Fibroblast of gingiva (primary cell): Measurements from ENCODE around the gene C9.
"Not testable (repeated sequence)": the region's sequence is repeated elsewhere in the genome, so short reads cannot be mapped to it uniquely, and the experiment has no call there.

Experiments
- DNase-seq: peaks from one replicate; pipeline ENCODE4 v3.0.0-alpha.2; 2011; ENCODE audit warnings: low read depth

The C9 gene

GRCh38 chr5:39371367-39371635, 7.0 kb upstream of the C9 start:
- DNase-seq: no peak

GRCh38 chr5:39370555-39371366, 6.5 kb upstream of the C9 start:
- no peak for DNase-seq

- no peak for DNase-seq
Observed at GRCh38 chr5:39369123-39369815, 5.0 kb upstream of the C9 start.

GRCh38 chr5:39368116-39368515, 3.8 kb upstream of the C9 start:
- no peak for DNase-seq

- no peak for DNase-seq
Observed at GRCh38 chr5:39367711-39368110, 3.4 kb upstream of the C9 start.

- DNase-seq: no peak
Observed at GRCh38 chr5:39363217-39363616, 1.1 kb downstream of the C9 start.

GRCh38 chr5:39362646-39363045, 1.6 kb downstream of the C9 start:
- no peak for DNase-seq

- DNase-seq: no peak
Observed at GRCh38 chr5:39361306-39361705, 3.0 kb downstream of the C9 start.

GRCh38 chr5:39360471-39361111, 3.7 kb downstream of the C9 start:
- DNase-seq: no peak

GRCh38 chr5:39356263-39356662, 8.0 kb downstream of the C9 start:
- DNase-seq: no peak

- no peak for DNase-seq
Observed at GRCh38 chr5:39355324-39355723, 9.0 kb downstream of the C9 start.

- DNase-seq: no peak
Observed at GRCh38 chr5:39353717-39354399, 10.4 kb downstream of the C9 start.

- no peak for DNase-seq
Observed at GRCh38 chr5:39352951-39353350, 11.3 kb downstream of the C9 start.

- DNase-seq: no peak
Observed at GRCh38 chr5:39352170-39352569, 12.1 kb downstream of the C9 start.

GRCh38 chr5:39349484-39349883, 14.8 kb downstream of the C9 start:
- DNase-seq: no peak

- no peak for DNase-seq
Observed at GRCh38 chr5:39342460-39342859, 21.8 kb downstream of the C9 start.

- DNase-seq: no peak
Observed at GRCh38 chr5:39341896-39342295, 22.4 kb downstream of the C9 start.

- peak; percentile 26 for DNase-seq
Observed at GRCh38 chr5:39340506-39340905, 23.8 kb downstream of the C9 start.

- no peak for DNase-seq
Observed at GRCh38 chr5:39337252-39337915, 26.9 kb downstream of the C9 start.

GRCh38 chr5:39334296-39334695, 30.0 kb downstream of the C9 start:
- not testable (repeated sequence) for DNase-seq

GRCh38 chr5:39333104-39333503, 31.2 kb downstream of the C9 start:
- DNase-seq: no peak

GRCh38 chr5:39331861-39332381, 32.4 kb downstream of the C9 start:
- DNase-seq: peak; percentile 49
